Measurements from ENCODE around the gene TANGO2. TPM values are rescaled to one million over a fixed set of nuclear protein-coding genes. Genes with fewer than 3 reads are reported as not detected.

Gene TANGO2
- total RNA-seq, 4 donors from 2014 or later: 31.7 to 56.7 (median 39.0) TPM

DNA sequence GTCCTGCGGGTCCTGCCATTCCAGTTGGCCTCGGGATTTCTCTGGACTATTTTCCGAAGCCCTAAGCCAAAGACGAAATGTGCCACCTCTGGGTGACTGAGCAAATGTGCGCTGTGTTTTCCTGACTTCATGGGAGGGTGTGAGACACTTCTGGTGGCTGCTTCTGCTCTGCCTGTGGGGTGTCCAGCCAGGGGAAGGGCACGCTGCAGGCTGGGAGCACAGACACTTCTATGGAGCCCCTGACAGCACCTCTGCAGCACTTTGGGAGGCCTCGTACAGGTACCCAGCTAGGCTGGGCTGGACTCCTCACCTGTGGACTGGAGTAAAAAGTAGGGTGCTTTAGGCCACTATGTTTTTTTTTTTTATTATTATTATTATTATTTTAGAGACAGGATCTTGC, 17.7 kb downstream of the TANGO2 start:
- no peak for DNase-seq (ENCODE audit: low spot score in 2 of 2)
- H3K27ac ChIP-seq: no peak overlapping the region
- H3K4me3 ChIP-seq: no peak overlapping the region
- H3K27me3 ChIP-seq: no peaks in the 10 kb centered on the region
- H3K9me3 ChIP-seq: no peaks in the 10 kb centered on the region
- H3K36me3 ChIP-seq: peaks cover 0 to 71% (median 10%) of the 10 kb centered on the region in 3 donors
- WGBS, 2 donors: 84 to 93% methylated on average over 6 to 7 of the region's 7 CpGs
- TF ChIP-seq, protein P1, sequence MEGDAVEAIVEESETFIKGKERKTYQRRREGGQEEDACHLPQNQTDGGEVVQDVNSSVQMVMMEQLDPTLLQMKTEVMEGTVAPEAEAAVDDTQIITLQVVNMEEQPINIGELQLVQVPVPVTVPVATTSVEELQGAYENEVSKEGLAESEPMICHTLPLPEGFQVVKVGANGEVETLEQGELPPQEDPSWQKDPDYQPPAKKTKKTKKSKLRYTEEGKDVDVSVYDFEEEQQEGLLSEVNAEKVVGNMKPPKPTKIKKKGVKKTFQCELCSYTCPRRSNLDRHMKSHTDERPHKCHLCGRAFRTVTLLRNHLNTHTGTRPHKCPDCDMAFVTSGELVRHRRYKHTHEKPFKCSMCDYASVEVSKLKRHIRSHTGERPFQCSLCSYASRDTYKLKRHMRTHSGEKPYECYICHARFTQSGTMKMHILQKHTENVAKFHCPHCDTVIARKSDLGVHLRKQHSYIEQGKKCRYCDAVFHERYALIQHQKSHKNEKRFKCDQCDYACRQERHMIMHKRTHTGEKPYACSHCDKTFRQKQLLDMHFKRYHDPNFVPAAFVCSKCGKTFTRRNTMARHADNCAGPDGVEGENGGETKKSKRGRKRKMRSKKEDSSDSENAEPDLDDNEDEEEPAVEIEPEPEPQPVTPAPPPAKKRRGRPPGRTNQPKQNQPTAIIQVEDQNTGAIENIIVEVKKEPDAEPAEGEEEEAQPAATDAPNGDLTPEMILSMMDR (IDR thresholded peaks at IDR 0.05): no peak
- TF ChIP-seq EP300 (IDR thresholded peaks at IDR 0.05): no peak
- no peak for TF ChIP-seq POLR2A (IDR thresholded peaks at IDR 0.05)
- H3K4me1 ChIP-seq: peaks cover 0 to 11% (median 0%) of the 10 kb centered on the region in 4 donors

DNA sequence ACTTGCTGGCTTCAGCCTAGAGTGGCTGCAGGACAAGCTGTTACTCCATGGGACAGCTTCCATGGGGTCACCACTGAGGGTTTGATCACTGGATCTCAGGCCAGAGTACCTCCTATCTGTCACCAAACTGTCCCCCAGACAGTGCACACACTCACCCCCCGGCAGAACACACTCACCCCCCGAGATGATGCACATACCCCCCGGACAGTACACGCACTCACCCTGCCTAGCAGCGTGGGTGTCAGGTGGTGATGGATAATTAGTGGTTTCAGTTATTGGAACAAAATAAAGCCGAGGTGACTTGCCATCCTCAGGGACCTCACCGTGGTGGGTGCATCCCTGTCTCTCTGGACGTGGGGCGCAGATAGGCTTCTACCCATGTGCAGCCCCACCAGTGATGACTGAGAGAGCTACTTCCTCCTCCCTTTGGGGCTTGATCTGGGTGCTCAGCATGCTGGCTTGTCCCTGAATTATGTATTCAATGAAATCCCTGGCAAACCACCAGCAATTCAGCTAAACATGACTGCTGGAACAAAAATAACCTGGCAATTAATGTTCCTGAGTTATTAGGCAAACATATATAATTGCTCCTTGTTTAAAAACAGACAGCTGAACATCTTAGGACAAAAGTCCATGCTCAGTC, 18.9 kb downstream of the TANGO2 start:
- TF ChIP-seq, protein P1 (IDR thresholded peaks at IDR 0.05): no peak
- TF ChIP-seq EP300 (IDR thresholded peaks at IDR 0.05) (no peak), POLR2A (IDR thresholded peaks at IDR 0.05) (no peak)

DNA sequence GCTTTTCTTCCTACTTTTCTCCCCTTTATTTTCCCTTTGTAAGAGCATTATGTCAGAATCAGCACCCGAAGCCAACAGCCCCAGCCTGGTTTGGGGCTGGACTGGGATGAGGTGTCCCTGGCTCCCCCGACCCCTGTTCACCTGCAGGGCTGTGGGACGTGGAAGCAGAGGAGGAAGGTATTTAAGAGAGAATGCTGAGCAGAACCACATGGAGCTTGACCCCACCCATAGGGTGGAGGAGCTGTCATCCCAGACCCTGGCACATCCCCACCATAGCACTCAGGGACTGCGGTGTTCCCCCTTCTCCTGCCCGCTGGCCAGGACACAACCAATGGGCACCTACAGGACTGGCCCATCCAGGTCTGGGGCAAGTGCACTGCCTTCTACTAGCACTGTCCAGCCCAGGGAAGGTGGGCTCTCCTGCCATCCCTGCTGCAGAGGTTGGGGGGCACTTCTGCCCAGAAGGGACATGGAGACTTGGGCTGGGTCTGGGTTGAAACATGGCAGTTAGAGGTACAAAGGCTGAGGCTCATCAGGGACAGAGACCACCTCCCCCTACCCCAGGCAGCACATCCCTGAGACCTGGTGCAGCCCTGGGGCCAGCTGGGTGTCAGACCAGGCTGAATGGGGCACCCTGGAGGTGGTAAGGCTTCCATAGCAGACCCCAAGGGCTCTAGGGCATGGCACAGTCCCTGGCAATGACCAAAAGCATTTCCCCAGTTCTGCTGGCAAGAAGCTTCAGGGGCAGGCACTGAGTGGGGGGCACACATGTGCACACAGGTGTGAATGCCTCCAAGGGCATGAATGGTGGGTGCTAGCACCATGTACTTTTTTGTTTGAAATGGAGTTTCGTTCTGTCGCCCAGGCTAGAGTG, 19.7 kb downstream of the TANGO2 start:
- peaks cover 0 to 88% (median 14%) of the 10 kb centered on the region in 3 donors for H3K36me3 ChIP-seq
- no peak for DNase-seq (ENCODE audit: low spot score in 2 of 2)
- TF ChIP-seq EP300 (IDR thresholded peaks at IDR 0.05) (no peak), POLR2A (IDR thresholded peaks at IDR 0.05) (no peak)
- TF ChIP-seq, protein P1 (IDR thresholded peaks at IDR 0.05): no peak

More for the DNA sequence above, 18.9 kb downstream of the TANGO2 start:
- Histone ChIP-seq H3K27ac (no peak overlapping the region), H3K4me3 (no peak overlapping the region), H3K4me1 (peaks cover 0 to 3% (median 0%) of the 10 kb centered on the region in 4 donors), H3K27me3 (no peaks in the 10 kb centered on the region), H3K36me3 (peaks cover 0 to 83% (median 14%) of the 10 kb centered on the region in 3 donors), H3K9me3 (no peaks in the 10 kb centered on the region)
- 88 to 90% methylated on average over 9 of the region's 9 CpGs for WGBS, 2 donors
- no peak for DNase-seq (ENCODE audit: low spot score in 2 of 2)

DNA sequence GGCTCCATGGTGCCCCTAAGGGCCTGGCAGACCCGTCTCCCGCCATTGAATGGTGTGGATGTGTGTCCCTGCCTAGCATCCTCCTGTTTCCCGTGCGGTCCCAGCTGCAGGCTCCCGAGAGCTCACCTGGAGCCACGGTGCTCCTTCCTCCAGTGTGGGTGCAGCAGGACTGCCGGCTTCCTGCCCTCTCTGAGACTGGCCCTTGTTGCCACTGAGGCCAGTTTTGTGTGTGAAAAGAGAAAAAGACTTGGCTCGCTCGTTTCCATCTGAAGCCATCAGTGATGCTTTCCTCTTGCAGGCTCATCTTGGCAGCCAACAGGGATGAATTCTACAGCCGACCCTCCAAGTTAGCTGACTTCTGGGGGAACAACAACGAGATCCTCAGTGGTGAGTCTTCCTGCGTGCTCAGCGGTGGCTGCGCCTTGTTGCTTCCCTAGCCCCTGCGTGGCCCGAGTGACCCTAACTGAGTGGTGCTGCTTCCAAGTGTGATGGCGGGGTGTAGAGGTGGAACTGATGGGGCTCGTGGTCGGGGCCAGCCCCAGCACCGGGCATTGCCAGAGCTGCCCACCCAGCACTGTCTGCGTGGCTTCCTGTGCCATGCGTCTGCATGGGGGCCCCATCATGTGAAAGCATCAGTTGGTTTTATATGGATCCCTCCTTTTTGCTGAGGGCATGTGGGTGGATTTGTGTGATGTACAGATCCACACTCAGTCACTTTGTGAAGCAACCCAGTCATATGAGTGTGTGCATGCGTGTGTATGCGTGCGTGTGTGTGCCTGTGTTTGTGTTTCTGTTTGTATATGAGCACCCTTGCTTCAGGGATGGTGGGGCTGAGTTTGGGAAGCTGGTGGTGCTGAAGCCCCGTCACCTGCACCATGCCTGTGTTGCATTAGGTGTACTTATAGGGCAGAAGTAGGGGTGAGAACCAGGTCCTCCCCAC, 22.4 kb downstream of the TANGO2 start:
- 92 to 93% methylated on average over 23 to 26 of the region's 26 CpGs for WGBS, 2 donors
- Histone ChIP-seq H3K4me3 (no peak overlapping the region), H3K27me3 (no peaks in the 10 kb centered on the region), H3K27ac (no peak overlapping the region), H3K9me3 (peaks cover 0 to 5% (median 0%) of the 10 kb centered on the region in 4 donors), H3K4me1 (no peaks in the 10 kb centered on the region), H3K36me3 (peaks cover 0 to 94% (median 18%) of the 10 kb centered on the region in 3 donors)
- TF ChIP-seq, protein P1 (IDR thresholded peaks at IDR 0.05): no peak
- no peak for TF ChIP-seq EP300 (IDR thresholded peaks at IDR 0.05)
- no peak for TF ChIP-seq POLR2A (IDR thresholded peaks at IDR 0.05)
- DNase-seq (ENCODE audit: low spot score in 2 of 2): no peak

More for the DNA sequence above, 19.7 kb downstream of the TANGO2 start:
- no peak overlapping the region for H3K27ac ChIP-seq
- no peaks in the 10 kb centered on the region for H3K27me3 ChIP-seq
- H3K4me1 ChIP-seq: no peaks in the 10 kb centered on the region
- no peaks in the 10 kb centered on the region for H3K9me3 ChIP-seq
- 91% methylated on average over 6 to 7 of the region's 7 CpGs for WGBS, 2 donors
- no peak overlapping the region for H3K4me3 ChIP-seq
